ENCODE measurements around the gene NPTX2. TPM values are rescaled to one million over a fixed set of nuclear protein-coding genes. Genes with fewer than 3 reads are reported as not detected.

The NPTX2 gene
- total RNA-seq, 4 donors from 2014 or later, result 2.2 to 14.9 (median 7.1) TPM

DNA sequence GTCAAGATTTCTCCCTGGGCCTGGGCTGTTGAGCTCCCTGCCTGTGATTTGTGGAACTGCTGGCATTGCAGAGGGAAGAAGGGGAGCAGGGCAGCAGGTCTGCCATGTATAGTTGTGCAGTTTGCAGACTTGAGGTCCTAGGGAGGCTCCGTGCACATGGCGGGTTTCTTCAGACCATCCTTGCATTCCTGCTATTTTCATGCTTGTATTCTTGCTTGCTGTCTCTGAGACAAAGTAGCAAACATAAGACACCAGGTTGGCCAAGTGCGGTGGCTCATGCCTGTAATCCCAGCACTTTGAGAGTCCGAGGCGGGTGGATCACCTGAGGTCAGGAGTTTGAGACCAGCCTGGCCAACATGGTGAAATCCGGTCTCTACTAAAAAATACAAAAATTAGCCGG is 61.1 kb downstream of the NPTX2 start:
- TF ChIP-seq, protein P1, sequence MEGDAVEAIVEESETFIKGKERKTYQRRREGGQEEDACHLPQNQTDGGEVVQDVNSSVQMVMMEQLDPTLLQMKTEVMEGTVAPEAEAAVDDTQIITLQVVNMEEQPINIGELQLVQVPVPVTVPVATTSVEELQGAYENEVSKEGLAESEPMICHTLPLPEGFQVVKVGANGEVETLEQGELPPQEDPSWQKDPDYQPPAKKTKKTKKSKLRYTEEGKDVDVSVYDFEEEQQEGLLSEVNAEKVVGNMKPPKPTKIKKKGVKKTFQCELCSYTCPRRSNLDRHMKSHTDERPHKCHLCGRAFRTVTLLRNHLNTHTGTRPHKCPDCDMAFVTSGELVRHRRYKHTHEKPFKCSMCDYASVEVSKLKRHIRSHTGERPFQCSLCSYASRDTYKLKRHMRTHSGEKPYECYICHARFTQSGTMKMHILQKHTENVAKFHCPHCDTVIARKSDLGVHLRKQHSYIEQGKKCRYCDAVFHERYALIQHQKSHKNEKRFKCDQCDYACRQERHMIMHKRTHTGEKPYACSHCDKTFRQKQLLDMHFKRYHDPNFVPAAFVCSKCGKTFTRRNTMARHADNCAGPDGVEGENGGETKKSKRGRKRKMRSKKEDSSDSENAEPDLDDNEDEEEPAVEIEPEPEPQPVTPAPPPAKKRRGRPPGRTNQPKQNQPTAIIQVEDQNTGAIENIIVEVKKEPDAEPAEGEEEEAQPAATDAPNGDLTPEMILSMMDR (IDR thresholded peaks at IDR 0.05), result no peak
- DNase-seq (ENCODE audit: low spot score) (no peak), ATAC-seq (ENCODE audit: low FRiP score) (no peak)

Other genes starting within 250 kb of the NPTX2 start
- 1 to 10 TPM; 2.5 to 6.3 (median 3.0) TPM for gene BAIAP2L1, start 216.2 kb upstream of the NPTX2 start, total RNA-seq